Measurements from ENCODE around the gene TPK1. TPM values are rescaled to one million over a fixed set of nuclear protein-coding genes. Genes with fewer than 3 reads are reported as not detected.

Gene TPK1
- 7.3 TPM for total RNA-seq

DNA sequence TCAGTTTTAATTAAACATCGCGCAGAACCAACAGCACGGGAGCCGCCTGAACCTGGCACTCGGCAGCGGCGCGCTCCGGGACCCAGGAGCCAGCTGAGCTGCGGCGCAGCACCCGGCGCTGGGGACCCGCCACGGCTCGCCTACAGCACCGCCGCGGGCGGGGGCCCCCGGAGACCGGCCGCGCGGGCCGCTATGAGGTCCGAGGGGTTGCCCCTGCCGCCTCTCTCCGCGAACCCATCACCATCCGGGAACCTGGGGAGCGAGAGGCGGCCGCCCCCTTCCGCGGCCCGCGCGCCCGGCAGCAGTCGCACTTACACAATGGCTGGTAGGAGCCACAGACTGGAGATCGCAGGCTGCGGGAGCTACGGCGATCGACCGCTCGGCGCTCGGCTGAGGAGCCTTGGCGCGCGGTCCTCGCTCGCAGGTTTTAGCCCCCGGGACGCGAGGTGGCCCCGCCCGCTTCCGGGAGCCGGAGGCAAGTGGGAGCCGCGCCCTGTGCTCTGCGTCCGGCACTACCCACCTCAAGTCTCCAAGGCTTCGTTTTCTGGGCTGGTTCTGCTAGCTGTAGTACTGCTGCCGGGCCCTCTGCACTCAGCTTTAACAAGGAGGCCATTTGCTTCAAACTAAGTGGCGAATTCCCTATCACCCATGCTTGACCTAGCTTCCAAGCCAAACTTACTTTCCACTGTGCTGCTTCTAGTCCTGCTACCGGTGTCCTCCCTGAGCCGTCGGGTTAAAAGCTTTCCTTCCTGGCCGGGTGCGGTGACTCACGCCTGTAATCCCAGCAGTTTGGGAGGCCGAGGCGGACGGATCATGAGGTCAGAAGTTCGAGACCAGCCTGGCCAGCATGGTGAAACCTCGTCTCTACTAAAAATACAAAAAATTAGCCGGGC lies at the start of gene TPK1:
TSS of gene TPK1 (minus strand) at position 402 of the 893 bp plus-strand sequence. CDS start 451 bp downstream, outside the sequence.
- Histone ChIP-seq H3K9me3 (ENCODE audit: control insufficient read depth in 3 of 3, low read length in 3 of 3) (no peaks in the 10 kb centered on the region), H3K27me3 (ENCODE audit: control insufficient read depth in 3 of 3, insufficient read depth in 3 of 3, low read length in 3 of 3) (no peaks in the 10 kb centered on the region), H3K4me3 (ENCODE audit: low read length in 3 of 3) (peak within 1 kb of the TSS; percentile 89 to 99 (median 97)), H3K36me3 (ENCODE audit: control insufficient read depth in 3 of 3, insufficient read depth in 3 of 3, low read length in 3 of 3) (no peaks in the 10 kb centered on the region), H3K4me1 (ENCODE audit: control insufficient read depth in 3 of 3, insufficient read depth in 3 of 3, low read length in 3 of 3) (peaks cover 0 to 15% (median 5%) of the 10 kb centered on the region in 3 donors), H3K9ac (ENCODE audit: low read depth in 1 of 3, low read length in 3 of 3) (peak within 1 kb of the TSS; percentile 85 to 92 (median 92)), H3K27ac (ENCODE audit: low read depth, low read length) (peak within 1 kb of the TSS; percentile 87)

DNA sequence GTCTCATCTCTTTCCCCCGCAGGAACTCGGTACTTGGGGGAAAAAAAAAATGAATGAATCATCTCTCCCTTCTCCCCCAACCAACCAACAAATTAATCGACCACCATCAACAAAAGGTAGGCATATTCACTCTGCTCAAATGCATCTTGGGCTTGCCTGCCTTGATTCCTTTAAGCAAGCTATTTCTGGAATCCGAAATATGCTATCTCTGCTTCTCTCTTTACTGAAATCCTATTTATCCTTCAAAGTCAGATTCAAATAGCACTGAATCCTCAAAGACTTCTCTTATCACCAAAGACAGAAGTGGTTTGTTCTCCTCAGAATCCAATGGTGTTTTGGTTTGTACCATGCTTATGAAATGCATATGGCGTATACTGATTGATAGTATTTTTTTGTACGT lies 49.6 kb upstream of the TPK1 start:
- H3K4me1 ChIP-seq (ENCODE audit: control insufficient read depth in 3 of 3, insufficient read depth in 3 of 3, low read length in 3 of 3) = no peaks in the 10 kb centered on the region
- H3K9ac ChIP-seq (ENCODE audit: low read depth in 1 of 3, low read length in 3 of 3) = no peak overlapping the region
- H3K27me3 ChIP-seq (ENCODE audit: control insufficient read depth in 3 of 3, insufficient read depth in 3 of 3, low read length in 3 of 3) = no peaks in the 10 kb centered on the region
- no peaks in the 10 kb centered on the region for H3K9me3 ChIP-seq (ENCODE audit: control insufficient read depth in 3 of 3, low read length in 3 of 3)
- H3K36me3 ChIP-seq (ENCODE audit: control insufficient read depth in 3 of 3, insufficient read depth in 3 of 3, low read length in 3 of 3) = no peaks in the 10 kb centered on the region
- no peak overlapping the region for H3K27ac ChIP-seq (ENCODE audit: low read depth, low read length)
- H3K4me3 ChIP-seq (ENCODE audit: low read length in 3 of 3) = no peak overlapping the region

DNA sequence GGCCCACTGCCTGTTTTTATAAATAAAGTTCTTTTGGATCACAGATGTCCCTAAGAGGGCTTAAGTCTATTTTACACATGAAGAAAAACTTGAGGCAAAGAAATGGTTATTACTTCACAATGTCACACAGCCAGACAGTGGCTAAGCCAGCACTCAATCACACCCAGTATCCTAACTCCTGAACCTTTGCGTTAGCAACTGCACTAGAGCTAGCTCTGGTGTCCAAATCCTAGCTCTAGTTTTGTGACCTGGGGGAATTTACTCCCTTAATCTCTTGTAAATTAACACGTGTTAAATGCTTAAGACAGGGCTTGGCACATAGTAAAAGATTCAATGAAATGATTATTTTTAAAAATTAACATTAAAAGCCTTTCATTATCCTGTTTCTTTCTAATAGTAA lies 49.0 kb upstream of the TPK1 start:
- Histone ChIP-seq H3K27ac (ENCODE audit: low read depth, low read length) (no peak overlapping the region), H3K36me3 (ENCODE audit: control insufficient read depth in 3 of 3, insufficient read depth in 3 of 3, low read length in 3 of 3) (no peaks in the 10 kb centered on the region), H3K4me1 (ENCODE audit: control insufficient read depth in 3 of 3, insufficient read depth in 3 of 3, low read length in 3 of 3) (no peaks in the 10 kb centered on the region), H3K9me3 (ENCODE audit: control insufficient read depth in 3 of 3, low read length in 3 of 3) (no peaks in the 10 kb centered on the region), H3K9ac (ENCODE audit: low read depth in 1 of 3, low read length in 3 of 3) (no peak overlapping the region), H3K4me3 (ENCODE audit: low read length in 3 of 3) (no peak overlapping the region), H3K27me3 (ENCODE audit: control insufficient read depth in 3 of 3, insufficient read depth in 3 of 3, low read length in 3 of 3) (no peaks in the 10 kb centered on the region)

DNA sequence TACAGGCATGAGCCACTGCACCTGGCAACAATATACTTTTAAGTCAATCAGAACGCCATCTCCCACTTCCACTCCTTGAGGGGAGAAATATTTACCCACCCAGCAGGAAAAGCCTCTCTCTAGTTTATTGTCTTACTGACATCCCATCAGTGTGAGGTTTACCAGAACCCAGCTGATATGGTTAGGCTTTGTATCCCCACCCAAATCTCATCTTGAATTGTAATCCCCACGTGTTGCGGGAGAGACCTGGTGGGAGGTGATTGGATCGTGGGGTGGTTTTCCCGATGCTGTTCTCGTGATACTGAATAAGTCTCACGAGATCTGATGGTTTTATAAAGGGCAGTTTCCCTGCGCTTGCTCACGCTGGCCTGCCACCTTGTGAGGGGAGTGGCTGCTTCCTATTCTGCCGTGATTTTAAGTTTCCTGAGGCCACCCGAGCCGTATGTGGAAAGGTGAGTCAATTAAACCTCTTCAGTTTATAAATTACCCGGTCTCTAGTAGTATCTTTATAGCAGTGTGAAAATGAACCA lies 37.5 kb upstream of the TPK1 start:
- Histone ChIP-seq H3K4me1 (ENCODE audit: control insufficient read depth in 3 of 3, insufficient read depth in 3 of 3, low read length in 3 of 3) (no peaks in the 10 kb centered on the region), H3K27me3 (ENCODE audit: control insufficient read depth in 3 of 3, insufficient read depth in 3 of 3, low read length in 3 of 3) (peaks cover 0 to 4% (median 0%) of the 10 kb centered on the region in 3 donors), H3K27ac (ENCODE audit: low read depth, low read length) (no peak overlapping the region), H3K36me3 (ENCODE audit: control insufficient read depth in 3 of 3, insufficient read depth in 3 of 3, low read length in 3 of 3) (no peaks in the 10 kb centered on the region), H3K4me3 (ENCODE audit: low read length in 3 of 3) (no peak overlapping the region), H3K9ac (ENCODE audit: low read depth in 1 of 3, low read length in 3 of 3) (no peak overlapping the region), H3K9me3 (ENCODE audit: control insufficient read depth in 3 of 3, low read length in 3 of 3) (no peaks in the 10 kb centered on the region)

DNA sequence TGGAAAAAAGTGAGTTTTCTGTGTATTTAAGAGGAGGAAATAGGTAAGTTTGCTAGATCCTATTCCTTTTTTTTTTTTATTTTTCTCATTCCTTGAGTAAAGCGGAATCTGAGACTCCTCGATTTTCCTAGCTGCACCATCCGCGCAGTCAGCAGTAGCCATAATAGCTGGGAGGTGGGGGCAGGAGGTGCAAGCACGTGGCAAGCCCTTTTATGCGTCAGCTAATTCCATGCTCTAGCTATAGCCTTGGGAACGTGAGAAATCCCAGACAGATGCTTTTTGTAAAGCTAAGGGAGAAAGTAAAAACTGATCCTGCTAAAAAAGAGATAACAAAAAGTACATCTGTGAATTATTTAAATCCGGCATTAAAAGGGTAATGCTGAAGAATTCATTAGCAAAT lies 33.2 kb upstream of the TPK1 start:
- H3K27me3 ChIP-seq (ENCODE audit: control insufficient read depth in 3 of 3, insufficient read depth in 3 of 3, low read length in 3 of 3) = no peaks in the 10 kb centered on the region
- H3K36me3 ChIP-seq (ENCODE audit: control insufficient read depth in 3 of 3, insufficient read depth in 3 of 3, low read length in 3 of 3) = no peaks in the 10 kb centered on the region
- no peaks in the 10 kb centered on the region for H3K4me1 ChIP-seq (ENCODE audit: control insufficient read depth in 3 of 3, insufficient read depth in 3 of 3, low read length in 3 of 3)
- no peak overlapping the region for H3K27ac ChIP-seq (ENCODE audit: low read depth, low read length)
- H3K9me3 ChIP-seq (ENCODE audit: control insufficient read depth in 3 of 3, low read length in 3 of 3) = no peaks in the 10 kb centered on the region
- H3K4me3 ChIP-seq (ENCODE audit: low read length in 3 of 3) = no peak overlapping the region
- no peak overlapping the region for H3K9ac ChIP-seq (ENCODE audit: low read depth in 1 of 3, low read length in 3 of 3)

DNA sequence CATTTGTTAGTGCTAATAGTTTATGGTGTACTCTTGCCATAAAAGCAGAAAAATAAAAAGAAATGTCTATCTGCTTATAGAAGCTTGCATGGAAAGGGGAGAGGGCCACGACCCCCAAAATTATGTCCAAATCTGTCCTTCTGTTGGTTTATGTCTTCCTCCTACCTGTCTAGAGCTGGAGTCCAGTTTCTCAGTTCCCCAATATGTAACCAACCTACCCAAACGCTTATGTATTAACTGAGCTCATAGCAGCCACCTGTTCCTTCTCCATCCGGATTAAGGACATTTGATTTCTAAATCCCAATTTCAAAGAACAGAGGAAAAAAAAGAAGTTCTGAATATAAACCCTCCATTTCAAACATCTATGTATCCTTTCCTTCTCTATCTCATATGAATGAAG lies 30.3 kb upstream of the TPK1 start:
- Histone ChIP-seq H3K9ac (ENCODE audit: low read depth in 1 of 3, low read length in 3 of 3) (no peak overlapping the region), H3K27ac (ENCODE audit: low read depth, low read length) (no peak overlapping the region), H3K27me3 (ENCODE audit: control insufficient read depth in 3 of 3, insufficient read depth in 3 of 3, low read length in 3 of 3) (no peaks in the 10 kb centered on the region), H3K4me3 (ENCODE audit: low read length in 3 of 3) (no peak overlapping the region), H3K9me3 (ENCODE audit: control insufficient read depth in 3 of 3, low read length in 3 of 3) (no peaks in the 10 kb centered on the region), H3K36me3 (ENCODE audit: control insufficient read depth in 3 of 3, insufficient read depth in 3 of 3, low read length in 3 of 3) (no peaks in the 10 kb centered on the region), H3K4me1 (ENCODE audit: control insufficient read depth in 3 of 3, insufficient read depth in 3 of 3, low read length in 3 of 3) (no peaks in the 10 kb centered on the region)

DNA sequence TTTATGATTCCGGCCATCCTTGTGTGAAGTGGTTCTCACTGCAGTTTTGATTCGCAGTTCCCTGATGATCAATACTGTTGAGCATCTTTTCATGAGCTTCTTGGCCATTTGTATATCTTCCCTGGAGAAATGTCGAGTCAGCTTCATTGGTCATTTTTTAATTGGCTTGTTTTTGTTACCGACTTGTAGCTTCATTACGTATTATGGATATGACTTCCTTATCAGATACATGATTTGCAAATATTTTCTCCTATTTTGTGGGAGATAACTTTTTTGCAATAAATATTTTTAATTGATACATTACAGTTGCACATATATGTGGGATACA lies 27.4 kb upstream of the TPK1 start:
- no peaks in the 10 kb centered on the region for H3K9me3 ChIP-seq (ENCODE audit: control insufficient read depth in 3 of 3, low read length in 3 of 3)
- H3K36me3 ChIP-seq (ENCODE audit: control insufficient read depth in 3 of 3, insufficient read depth in 3 of 3, low read length in 3 of 3) = no peaks in the 10 kb centered on the region
- no peaks in the 10 kb centered on the region for H3K4me1 ChIP-seq (ENCODE audit: control insufficient read depth in 3 of 3, insufficient read depth in 3 of 3, low read length in 3 of 3)
- H3K27ac ChIP-seq (ENCODE audit: low read depth, low read length) = no peak overlapping the region
- H3K27me3 ChIP-seq (ENCODE audit: control insufficient read depth in 3 of 3, insufficient read depth in 3 of 3, low read length in 3 of 3) = no peaks in the 10 kb centered on the region
- no peak overlapping the region for H3K9ac ChIP-seq (ENCODE audit: low read depth in 1 of 3, low read length in 3 of 3)
- no peak overlapping the region for H3K4me3 ChIP-seq (ENCODE audit: low read length in 3 of 3)

DNA sequence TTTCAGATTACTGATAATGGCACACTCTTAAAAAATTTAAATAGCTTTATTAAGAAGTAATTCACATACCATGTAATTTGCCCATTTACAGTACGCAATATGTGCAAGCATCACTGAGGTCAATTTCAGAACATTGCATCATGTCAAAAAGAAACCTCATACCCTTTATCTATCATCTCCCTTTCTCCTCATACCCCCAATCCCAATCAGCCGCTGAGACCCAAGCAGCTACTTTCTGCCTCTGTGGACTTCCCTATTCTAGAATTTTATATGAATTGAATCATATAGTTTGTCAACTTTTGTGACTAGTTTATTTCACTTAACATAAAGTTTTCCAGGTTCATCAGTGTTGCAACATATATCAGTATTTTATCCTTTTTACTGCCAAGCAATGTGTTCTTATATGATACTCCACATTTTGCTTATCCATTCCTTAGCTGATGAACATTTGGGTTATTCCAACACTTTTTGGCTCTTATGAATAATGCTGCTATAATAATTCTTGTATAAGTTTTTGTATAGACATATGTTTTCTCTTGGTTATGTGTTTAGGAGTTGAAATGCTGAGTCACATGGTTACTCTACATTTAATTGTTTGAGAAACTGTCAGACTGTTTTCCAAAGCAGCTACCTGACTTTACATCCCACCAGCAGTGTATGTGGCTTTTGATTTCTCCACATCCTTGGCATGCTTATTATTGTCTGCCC lies 26.9 kb upstream of the TPK1 start:
- Histone ChIP-seq H3K4me3 (ENCODE audit: low read length in 3 of 3) (no peak overlapping the region), H3K27ac (ENCODE audit: low read depth, low read length) (no peak overlapping the region), H3K27me3 (ENCODE audit: control insufficient read depth in 3 of 3, insufficient read depth in 3 of 3, low read length in 3 of 3) (no peaks in the 10 kb centered on the region), H3K4me1 (ENCODE audit: control insufficient read depth in 3 of 3, insufficient read depth in 3 of 3, low read length in 3 of 3) (no peaks in the 10 kb centered on the region), H3K9me3 (ENCODE audit: control insufficient read depth in 3 of 3, low read length in 3 of 3) (no peaks in the 10 kb centered on the region), H3K9ac (ENCODE audit: low read depth in 1 of 3, low read length in 3 of 3) (no peak overlapping the region), H3K36me3 (ENCODE audit: control insufficient read depth in 3 of 3, insufficient read depth in 3 of 3, low read length in 3 of 3) (no peaks in the 10 kb centered on the region)

DNA sequence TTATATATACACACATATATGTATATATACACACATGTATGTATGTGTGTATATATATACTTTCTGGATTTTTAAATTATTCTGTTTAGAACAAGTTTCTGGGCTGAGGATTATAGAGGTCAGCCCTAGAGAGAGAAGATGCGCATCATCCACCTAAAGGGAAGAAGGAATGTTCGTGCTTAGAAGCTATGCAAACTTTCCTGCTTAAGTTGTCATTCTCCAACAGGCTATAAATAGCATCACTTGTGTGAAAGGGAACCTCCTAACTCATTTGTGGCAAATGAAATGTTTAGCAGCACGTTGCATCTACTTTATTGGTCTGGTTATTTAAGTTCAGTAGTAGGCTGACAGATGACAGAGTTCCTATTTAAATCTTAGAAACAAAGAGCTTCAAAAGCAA lies 23.9 kb upstream of the TPK1 start:
- no peak overlapping the region for H3K9ac ChIP-seq (ENCODE audit: low read depth in 1 of 3, low read length in 3 of 3)
- no peaks in the 10 kb centered on the region for H3K27me3 ChIP-seq (ENCODE audit: control insufficient read depth in 3 of 3, insufficient read depth in 3 of 3, low read length in 3 of 3)
- H3K27ac ChIP-seq (ENCODE audit: low read depth, low read length) = no peak overlapping the region
- H3K9me3 ChIP-seq (ENCODE audit: control insufficient read depth in 3 of 3, low read length in 3 of 3) = no peaks in the 10 kb centered on the region
- no peak overlapping the region for H3K4me3 ChIP-seq (ENCODE audit: low read length in 3 of 3)
- H3K4me1 ChIP-seq (ENCODE audit: control insufficient read depth in 3 of 3, insufficient read depth in 3 of 3, low read length in 3 of 3) = no peaks in the 10 kb centered on the region
- no peaks in the 10 kb centered on the region for H3K36me3 ChIP-seq (ENCODE audit: control insufficient read depth in 3 of 3, insufficient read depth in 3 of 3, low read length in 3 of 3)

DNA sequence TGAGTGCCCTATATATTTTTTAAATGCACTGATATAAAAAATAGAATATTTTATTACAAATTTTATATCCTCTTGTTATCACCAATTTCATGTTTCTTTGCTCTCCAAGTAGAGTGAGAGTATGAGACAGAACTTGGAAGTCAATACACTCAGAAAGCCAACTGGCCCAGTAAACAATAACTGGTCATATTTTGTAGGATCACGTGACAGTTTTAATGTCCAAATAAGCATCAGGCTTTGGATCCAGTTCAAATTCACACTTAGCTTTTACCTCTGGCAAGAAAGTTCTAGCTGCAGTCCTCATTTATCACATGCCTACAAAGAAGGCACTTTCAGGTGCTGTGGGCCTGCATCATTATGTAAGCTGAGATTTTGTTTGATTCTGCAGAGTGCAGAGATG lies 21.6 kb upstream of the TPK1 start:
- no peak overlapping the region for H3K9ac ChIP-seq (ENCODE audit: low read depth in 1 of 3, low read length in 3 of 3)
- no peaks in the 10 kb centered on the region for H3K36me3 ChIP-seq (ENCODE audit: control insufficient read depth in 3 of 3, insufficient read depth in 3 of 3, low read length in 3 of 3)
- H3K27ac ChIP-seq (ENCODE audit: low read depth, low read length) = no peak overlapping the region
- no peak overlapping the region for H3K4me3 ChIP-seq (ENCODE audit: low read length in 3 of 3)
- no peaks in the 10 kb centered on the region for H3K9me3 ChIP-seq (ENCODE audit: control insufficient read depth in 3 of 3, low read length in 3 of 3)
- H3K27me3 ChIP-seq (ENCODE audit: control insufficient read depth in 3 of 3, insufficient read depth in 3 of 3, low read length in 3 of 3) = no peaks in the 10 kb centered on the region
- no peaks in the 10 kb centered on the region for H3K4me1 ChIP-seq (ENCODE audit: control insufficient read depth in 3 of 3, insufficient read depth in 3 of 3, low read length in 3 of 3)
